ENCODE data around the gene SLCO1C1. TPM values are rescaled to one million over a fixed set of nuclear protein-coding genes. Genes with fewer than 3 reads are reported as not detected.

The SLCO1C1 gene
- total RNA-seq, 4 donors from 2014 or later: 0.89 TPM; not detected in 3

- Histone ChIP-seq H3K4me3 (no peak overlapping the region), H3K27me3 (no peaks in the 10 kb centered on the region), H3K27ac (no peak overlapping the region), H3K36me3 (no peaks in the 10 kb centered on the region), H3K9me3 (no peaks in the 10 kb centered on the region), H3K4me1 (no peaks in the 10 kb centered on the region)
- no peak for DNase-seq (ENCODE audit: low spot score in 2 of 2)
- TF ChIP-seq CTCF (IDR thresholded peaks at IDR 0.05): no peak
- TF ChIP-seq POLR2AphosphoS5 (IDR thresholded peaks at IDR 0.05): no peak
- TF ChIP-seq POLR2A (IDR thresholded peaks at IDR 0.05): no peak
- TF ChIP-seq EP300 (IDR thresholded peaks at IDR 0.05): no peak
- WGBS: 90% methylated on average over 4 of the region's 4 CpGs
Observed at GRCh38 chr12:20681334-20681733, 13.8 kb upstream of the SLCO1C1 start.

- Histone ChIP-seq H3K27ac (no peak overlapping the region), H3K4me3 (no peak overlapping the region), H3K27me3 (no peaks in the 10 kb centered on the region), H3K36me3 (no peaks in the 10 kb centered on the region), H3K4me1 (no peaks in the 10 kb centered on the region), H3K9me3 (no peaks in the 10 kb centered on the region)
- TF ChIP-seq POLR2AphosphoS5 (IDR thresholded peaks at IDR 0.05) (no peak), POLR2A (IDR thresholded peaks at IDR 0.05) (no peak), CTCF (IDR thresholded peaks at IDR 0.05) (no peak), EP300 (IDR thresholded peaks at IDR 0.05) (no peak)
- no peak for DNase-seq (ENCODE audit: low spot score in 2 of 2)
- WGBS: 62% methylated on average over 7 of the region's 7 CpGs
Observed at GRCh38 chr12:20696181-20696905, 1.2 kb downstream of the SLCO1C1 start.

DNA sequence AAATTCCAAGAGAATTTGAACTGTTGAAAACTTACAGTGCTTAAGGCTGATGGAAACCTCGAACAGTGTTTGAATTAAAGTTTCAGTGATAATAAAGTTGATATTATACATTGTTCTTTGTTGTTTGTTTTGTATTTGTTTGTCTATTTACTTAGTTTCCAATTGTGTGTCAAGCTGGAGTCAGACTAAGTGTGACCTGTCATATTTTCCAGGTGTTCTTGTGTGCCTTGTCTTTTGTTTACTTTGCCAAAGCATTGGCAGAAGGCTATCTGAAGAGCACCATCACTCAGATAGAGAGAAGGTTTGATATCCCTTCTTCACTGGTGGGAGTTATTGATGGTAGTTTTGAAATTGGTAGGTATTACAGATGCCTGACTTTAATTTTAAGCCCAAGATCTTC lies 6.0 kb downstream of the SLCO1C1 start:
- Histone ChIP-seq H3K36me3 (no peaks in the 10 kb centered on the region), H3K27ac (no peak overlapping the region), H3K27me3 (no peaks in the 10 kb centered on the region), H3K9me3 (no peaks in the 10 kb centered on the region), H3K4me3 (no peak overlapping the region), H3K4me1 (no peaks in the 10 kb centered on the region)
- WGBS: 82% methylated on average over 1 of the region's 1 CpG
- TF ChIP-seq EP300 (IDR thresholded peaks at IDR 0.05) (no peak), POLR2A (IDR thresholded peaks at IDR 0.05) (no peak), POLR2AphosphoS5 (IDR thresholded peaks at IDR 0.05) (no peak), CTCF (IDR thresholded peaks at IDR 0.05) (no peak)
- DNase-seq (ENCODE audit: low spot score in 2 of 2): no peak

DNA sequence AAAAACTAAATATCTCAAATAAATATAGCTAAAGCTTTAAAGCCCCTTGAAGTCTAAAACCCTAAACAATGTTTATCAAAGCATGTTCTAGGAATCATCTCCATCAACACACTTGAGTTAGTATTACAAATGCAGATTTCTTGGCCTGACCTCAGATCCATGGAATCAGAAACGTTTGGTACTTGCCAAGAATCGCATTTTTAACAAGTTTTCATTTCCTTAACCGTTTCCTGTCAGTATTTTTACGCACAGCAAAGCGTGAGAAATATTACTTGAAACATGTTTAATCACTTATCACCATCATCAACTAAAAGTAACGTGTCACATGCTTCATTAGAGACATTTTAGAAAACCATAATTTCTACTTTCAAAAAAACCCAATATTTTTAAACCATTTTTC lies 9.7 kb downstream of the SLCO1C1 start:
- no peaks in the 10 kb centered on the region for H3K27me3 ChIP-seq
- no peaks in the 10 kb centered on the region for H3K4me1 ChIP-seq
- no peaks in the 10 kb centered on the region for H3K36me3 ChIP-seq
- no peak for TF ChIP-seq POLR2A (IDR thresholded peaks at IDR 0.05)
- TF ChIP-seq POLR2AphosphoS5 (IDR thresholded peaks at IDR 0.05): no peak
- no peak for DNase-seq (ENCODE audit: low spot score in 2 of 2)
- no peak overlapping the region for H3K4me3 ChIP-seq
- 53% methylated on average over 6 of the region's 6 CpGs for WGBS
- no peaks in the 10 kb centered on the region for H3K9me3 ChIP-seq
- H3K27ac ChIP-seq: no peak overlapping the region

- WGBS: 57% methylated on average over 3 of the region's 3 CpGs
- no peak for DNase-seq (ENCODE audit: low spot score in 2 of 2)
- no peak for TF ChIP-seq POLR2A (IDR thresholded peaks at IDR 0.05)
- no peak for TF ChIP-seq EP300 (IDR thresholded peaks at IDR 0.05)
- no peak for TF ChIP-seq CTCF (IDR thresholded peaks at IDR 0.05)
- no peak for TF ChIP-seq POLR2AphosphoS5 (IDR thresholded peaks at IDR 0.05)
- Histone ChIP-seq H3K9me3 (no peaks in the 10 kb centered on the region), H3K4me1 (no peaks in the 10 kb centered on the region), H3K27me3 (no peaks in the 10 kb centered on the region), H3K4me3 (no peak overlapping the region), H3K27ac (no peak overlapping the region), H3K36me3 (no peaks in the 10 kb centered on the region)
Observed at GRCh38 chr12:20711846-20712245, 16.7 kb downstream of the SLCO1C1 start.

Data from suprapubic skin (tissue), 4 donors.